Activated naive CD8-positive, alpha-beta T cell treated with anti-CD3 and anti-CD28 coated beads for 36 hours (primary cell): ENCODE results near the gene BTG2. TPM values are rescaled to one million over a fixed set of nuclear protein-coding genes. Genes with fewer than 3 reads are reported as not detected.

ENCODE experiments used
- DNase-seq: peaks from one replicate; pipeline ENCODE4 v3.0.0; 2021
- H3K27ac Mint-ChIP-seq: one replicate; pipeline ENCODE4 v1.8.0; 2022; ENCODE audit warnings: mild to moderate bottlenecking, moderate library complexity, mixed read lengths
- H3K27me3 Mint-ChIP-seq: one replicate; pipeline ENCODE4 v1.8.0; 2022; ENCODE audit warnings: mild to moderate bottlenecking, mixed read lengths
- H3K36me3 Mint-ChIP-seq: one replicate; pipeline ENCODE4 v1.8.0; 2021; ENCODE audit warnings: mild to moderate bottlenecking, mixed read lengths
- H3K4me1 Mint-ChIP-seq: one replicate; pipeline ENCODE4 v1.8.0; 2021; ENCODE audit warnings: mixed read lengths
- H3K4me3 Mint-ChIP-seq: one replicate; pipeline ENCODE4 v1.8.0; 2022; ENCODE audit warnings: mild to moderate bottlenecking, moderate library complexity, mixed read lengths
- H3K9me3 Mint-ChIP-seq: one replicate; pipeline ENCODE4 v1.8.0; 2022; ENCODE audit warnings: mixed read lengths
- total RNA-seq, 2 experiments: library from RNA; stranded (reverse); gene quantifications; one replicate each; pipeline ENCODE4 v1.2.3, GENCODE V29; 2021

Gene BTG2
- total RNA-seq, 2 experiments from 2014 or later, result 74.7 to 81.2 TPM

DNA sequence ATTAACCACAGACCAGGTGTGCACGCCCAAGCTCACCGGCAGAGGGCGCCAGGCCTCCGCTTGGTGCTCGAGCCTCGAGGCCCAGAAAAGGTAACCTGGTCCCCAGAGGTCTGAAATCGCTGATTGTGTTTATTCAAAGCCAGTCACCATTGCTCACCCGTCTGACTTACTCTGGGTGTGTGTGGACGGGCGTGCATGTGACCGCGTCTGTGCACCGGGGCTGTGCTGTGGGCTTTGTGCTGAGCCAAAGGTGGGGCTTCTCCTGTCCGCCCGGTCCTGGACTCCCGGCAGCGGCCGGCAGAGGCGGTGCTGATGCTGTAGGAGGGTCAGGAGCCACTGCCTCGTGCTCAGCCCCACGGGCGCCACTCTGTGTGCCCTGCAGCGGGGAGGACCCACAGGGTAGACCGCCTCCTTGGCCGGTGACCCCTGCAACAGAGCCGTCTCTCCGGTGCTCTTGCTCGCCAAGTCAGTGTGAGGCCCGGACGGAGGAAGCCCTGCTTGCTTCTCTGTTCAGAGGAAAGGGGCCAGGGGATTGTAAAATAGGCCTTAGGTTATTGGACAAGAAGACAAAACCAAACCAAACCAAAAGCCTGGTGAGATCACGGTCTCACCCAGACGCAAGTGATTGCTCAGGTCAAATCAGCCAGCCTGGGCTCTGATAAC, 32.0 kb upstream of the BTG2 start:
- no peaks in the 10 kb centered on the region for H3K27me3 Mint-ChIP-seq
- DNase-seq, result peak; percentile 90
- no peaks in the 10 kb centered on the region for H3K36me3 Mint-ChIP-seq
- peaks cover 53% of the 10 kb centered on the region for H3K4me1 Mint-ChIP-seq
- H3K4me3 Mint-ChIP-seq, result peak overlapping the region; percentile 79
- H3K9me3 Mint-ChIP-seq, result no peaks in the 10 kb centered on the region
- H3K27ac Mint-ChIP-seq, result peak overlapping the region; percentile 84

DNA sequence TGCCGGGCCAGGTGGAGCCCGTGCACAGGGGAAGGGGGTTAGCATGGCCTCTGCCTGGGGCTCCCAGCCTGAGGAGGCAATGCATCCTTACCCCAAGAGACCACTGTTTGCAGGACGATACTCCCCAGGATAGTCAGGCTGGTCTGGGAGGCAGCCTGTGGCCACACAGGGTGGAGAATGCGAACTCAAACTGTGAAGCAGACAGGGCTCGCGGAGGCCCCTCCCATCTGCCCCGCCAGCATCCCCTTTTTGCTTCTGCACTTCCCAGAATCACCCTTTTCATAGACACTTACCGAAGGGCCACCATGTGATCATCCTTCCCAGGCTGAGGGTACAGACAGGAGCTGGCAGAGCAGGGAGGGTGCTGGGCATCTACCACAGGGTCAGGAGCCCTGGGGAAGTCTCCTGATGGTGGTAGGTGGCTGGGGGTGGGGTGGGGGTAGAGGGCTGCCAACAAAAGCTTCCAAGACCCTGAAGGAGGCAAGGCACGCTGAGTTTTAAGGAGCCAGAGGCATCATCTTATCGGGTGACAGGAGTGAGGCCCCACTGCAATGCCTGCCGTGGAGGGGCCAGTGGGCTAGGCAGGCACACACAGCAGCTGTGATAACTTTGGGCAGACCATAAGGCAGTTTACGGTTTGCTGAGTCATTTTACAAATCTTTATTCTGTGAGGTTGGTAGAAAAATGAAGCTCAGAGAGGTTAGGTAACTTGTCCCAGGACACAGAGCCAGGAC, 31.3 kb upstream of the BTG2 start:
- Mint-ChIP-seq H3K9me3 (no peaks in the 10 kb centered on the region), H3K27ac (peak overlapping the region; percentile 84), H3K27me3 (no peaks in the 10 kb centered on the region), H3K36me3 (no peaks in the 10 kb centered on the region), H3K4me1 (peaks cover 60% of the 10 kb centered on the region), H3K4me3 (peak overlapping the region; percentile 79)
- no peak for DNase-seq

GRCh38 chr1:203274603-203275381, 30.5 kb upstream of the BTG2 start:
- peak overlapping the region; percentile 79 for H3K4me3 Mint-ChIP-seq
- H3K9me3 Mint-ChIP-seq, result no peaks in the 10 kb centered on the region
- H3K27ac Mint-ChIP-seq, result peak overlapping the region; percentile 84
- peaks cover 61% of the 10 kb centered on the region for H3K4me1 Mint-ChIP-seq
- no peak for DNase-seq
- H3K27me3 Mint-ChIP-seq, result no peaks in the 10 kb centered on the region
- no peaks in the 10 kb centered on the region for H3K36me3 Mint-ChIP-seq

DNA sequence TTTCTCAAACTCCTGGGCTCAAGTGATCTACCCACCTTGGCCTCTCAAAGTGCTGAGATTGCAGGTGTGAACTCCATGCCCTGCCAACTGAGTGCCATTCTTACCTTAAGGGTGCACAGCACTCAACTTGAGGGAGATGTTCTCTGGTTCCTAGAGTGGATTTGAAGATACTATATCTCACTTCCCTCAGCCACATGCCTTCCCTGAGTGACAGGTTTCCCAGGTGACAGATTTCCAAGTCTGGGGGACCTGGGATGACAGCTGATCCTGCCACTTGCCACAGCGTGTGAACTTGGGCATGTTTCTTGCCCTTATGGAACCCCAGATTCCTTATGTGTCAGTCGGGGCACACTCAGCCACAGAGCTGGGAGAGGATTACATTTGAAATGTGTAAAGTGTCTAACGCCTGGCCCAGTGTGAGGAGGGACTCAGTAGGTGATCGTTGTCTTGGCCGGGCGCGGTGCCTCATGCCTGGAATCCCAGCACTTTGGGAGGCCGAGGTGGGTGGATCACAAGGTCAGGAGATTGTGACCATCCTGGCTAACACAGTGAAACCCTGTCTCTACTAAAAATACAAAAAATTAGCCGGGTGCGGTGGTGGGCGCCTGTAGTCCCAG, 29.6 kb upstream of the BTG2 start:
- Mint-ChIP-seq H3K27ac (no peak overlapping the region), H3K4me1 (peaks cover 61% of the 10 kb centered on the region), H3K36me3 (no peaks in the 10 kb centered on the region), H3K9me3 (no peaks in the 10 kb centered on the region), H3K4me3 (no peak overlapping the region), H3K27me3 (no peaks in the 10 kb centered on the region)
- no peak for DNase-seq

GRCh38 chr1:203276408-203276807, 28.9 kb upstream of the BTG2 start:
- no peak for DNase-seq
- H3K27ac Mint-ChIP-seq, result peak overlapping the region; percentile 86
- H3K36me3 Mint-ChIP-seq, result no peaks in the 10 kb centered on the region
- no peaks in the 10 kb centered on the region for H3K27me3 Mint-ChIP-seq
- H3K4me3 Mint-ChIP-seq, result no peak overlapping the region
- peaks cover 58% of the 10 kb centered on the region for H3K4me1 Mint-ChIP-seq
- H3K9me3 Mint-ChIP-seq, result no peaks in the 10 kb centered on the region

DNA sequence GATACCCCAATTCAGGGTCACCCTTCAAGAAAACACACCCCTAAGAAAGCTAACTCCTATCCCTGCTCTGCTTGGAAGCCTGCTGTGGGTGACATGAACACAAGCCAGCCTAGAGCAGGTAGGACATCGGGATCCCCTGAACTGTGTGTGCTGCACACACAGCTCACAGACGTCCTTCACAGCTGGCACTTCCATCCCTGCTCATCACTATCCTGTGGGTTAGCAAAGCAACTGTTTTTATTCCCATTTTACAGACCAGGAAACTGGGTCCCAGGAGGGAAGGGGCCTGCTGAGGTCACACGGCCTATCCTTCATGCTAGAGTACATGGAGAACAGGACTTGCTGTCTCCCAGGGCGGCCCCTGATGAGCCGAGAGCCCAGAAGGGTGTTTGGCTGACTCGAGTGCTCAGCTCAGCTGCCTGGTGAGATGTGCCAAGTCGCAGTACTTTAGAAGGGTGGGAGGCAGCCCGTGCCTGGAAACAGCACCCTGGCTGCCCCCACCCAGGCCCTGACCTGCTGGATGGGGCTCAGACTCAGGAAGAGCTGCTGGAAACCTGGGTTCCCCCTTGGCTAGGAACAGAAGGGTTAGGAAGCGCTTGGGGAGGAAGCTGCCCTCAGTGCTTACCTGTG, 28.3 kb upstream of the BTG2 start:
- Mint-ChIP-seq H3K27ac (peak overlapping the region; percentile 86), H3K4me1 (peaks cover 60% of the 10 kb centered on the region), H3K9me3 (no peaks in the 10 kb centered on the region), H3K36me3 (no peaks in the 10 kb centered on the region), H3K27me3 (no peaks in the 10 kb centered on the region), H3K4me3 (peak overlapping the region; percentile 55)
- no peak for DNase-seq

DNA sequence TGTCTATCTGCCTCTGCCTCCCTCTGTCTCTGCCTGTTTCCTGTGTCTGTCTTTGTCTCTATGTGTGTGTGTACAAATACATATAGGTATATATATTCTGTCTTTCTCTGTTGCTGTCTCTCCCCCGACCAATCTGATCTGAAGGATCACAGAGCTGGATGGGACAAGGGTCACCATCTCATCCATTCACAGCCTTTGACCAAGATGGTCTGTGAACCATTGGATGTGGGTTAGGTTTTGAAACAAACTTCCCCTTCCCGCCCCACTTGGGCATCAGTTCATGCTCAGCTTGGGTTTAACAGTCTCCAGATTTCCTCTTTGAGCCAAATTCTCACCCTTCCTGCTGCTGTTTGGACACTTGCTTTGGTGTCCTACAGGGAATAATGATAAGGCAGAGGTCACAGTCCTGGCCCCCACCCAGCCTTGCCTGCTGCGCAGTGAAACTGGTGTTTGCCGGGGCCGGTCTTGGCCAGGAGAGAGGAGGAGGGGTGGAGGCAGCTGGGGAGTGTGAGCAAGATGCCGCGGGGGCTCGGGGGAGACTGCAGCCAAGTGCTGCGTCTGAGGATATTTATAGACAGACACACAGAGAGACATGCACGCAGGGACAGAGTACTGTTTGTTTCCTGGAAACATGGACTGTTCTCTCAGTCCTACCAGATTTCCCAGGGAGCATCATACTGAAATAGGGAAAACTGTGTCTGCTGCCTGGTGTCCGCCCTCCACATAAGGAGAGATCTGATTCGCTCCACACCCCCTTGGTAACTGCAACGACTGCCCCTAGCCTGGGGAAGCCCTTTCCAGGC, 27.0 kb upstream of the BTG2 start:
- no peak for DNase-seq

DNA sequence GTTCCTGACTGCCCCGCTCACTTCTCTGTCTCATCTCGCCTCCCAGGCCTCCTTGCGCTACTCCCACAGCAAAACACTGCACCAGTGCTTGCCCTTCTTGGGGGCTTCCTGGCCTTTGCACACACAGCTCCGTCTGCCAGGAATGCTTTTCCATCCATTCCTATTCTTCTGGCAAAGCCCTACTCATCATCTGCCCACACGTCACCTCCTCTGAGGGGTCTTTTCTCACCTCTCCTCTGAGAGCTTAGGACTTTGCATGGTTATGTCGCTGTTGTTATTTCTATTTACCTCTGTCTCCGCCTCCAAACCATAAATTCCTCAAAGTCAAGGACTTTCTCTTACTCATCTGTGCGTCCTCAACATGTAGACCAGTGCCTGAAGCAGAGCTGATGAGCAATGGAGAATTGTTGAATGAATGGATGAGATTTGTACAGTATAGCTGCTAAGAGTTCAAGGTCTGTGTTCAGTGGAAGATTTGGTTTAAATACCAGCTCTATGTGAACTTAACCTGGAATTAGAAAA, 26.4 kb upstream of the BTG2 start:
- Mint-ChIP-seq H3K36me3 (no peaks in the 10 kb centered on the region), H3K27ac (peak overlapping the region; percentile 86), H3K4me3 (no peak overlapping the region), H3K4me1 (peaks cover 64% of the 10 kb centered on the region), H3K9me3 (no peaks in the 10 kb centered on the region), H3K27me3 (no peaks in the 10 kb centered on the region)
- no peak for DNase-seq

More for the DNA sequence above, 27.0 kb upstream of the BTG2 start:
- peaks cover 70% of the 10 kb centered on the region for H3K4me1 Mint-ChIP-seq
- peak overlapping the region; percentile 86 for H3K27ac Mint-ChIP-seq
- peak overlapping the region; percentile 55 for H3K4me3 Mint-ChIP-seq
- H3K9me3 Mint-ChIP-seq, result no peaks in the 10 kb centered on the region
- H3K36me3 Mint-ChIP-seq, result no peaks in the 10 kb centered on the region
- H3K27me3 Mint-ChIP-seq, result no peaks in the 10 kb centered on the region

DNA sequence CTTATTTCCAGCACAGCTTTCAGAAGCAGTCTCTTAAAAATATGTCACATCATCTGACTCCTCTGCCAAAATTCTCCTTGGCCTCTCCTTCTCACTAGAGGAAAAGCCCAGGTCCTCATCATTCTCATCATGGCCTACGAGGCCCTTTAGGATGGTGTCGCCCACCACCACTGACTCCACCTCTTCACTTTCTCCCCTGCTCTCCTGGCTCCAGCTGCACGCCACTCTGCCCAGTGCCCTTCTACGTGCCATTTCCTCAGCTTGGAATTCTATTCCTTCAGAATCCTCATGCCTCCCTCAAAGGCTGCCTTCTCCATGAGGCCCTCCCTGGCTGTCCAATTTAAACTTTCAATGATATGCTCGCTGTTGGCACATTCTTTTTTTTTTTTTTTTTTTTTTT, 25.3 kb upstream of the BTG2 start:
- DNase-seq, result no peak
- no peak overlapping the region for H3K4me3 Mint-ChIP-seq
- no peaks in the 10 kb centered on the region for H3K9me3 Mint-ChIP-seq
- H3K4me1 Mint-ChIP-seq, result peaks cover 57% of the 10 kb centered on the region
- H3K27me3 Mint-ChIP-seq, result no peaks in the 10 kb centered on the region
- H3K36me3 Mint-ChIP-seq, result no peaks in the 10 kb centered on the region
- H3K27ac Mint-ChIP-seq, result no peak overlapping the region

GRCh38 chr1:203281033-203281432, 24.3 kb upstream of the BTG2 start:
- no peaks in the 10 kb centered on the region for H3K27me3 Mint-ChIP-seq
- no peaks in the 10 kb centered on the region for H3K36me3 Mint-ChIP-seq
- peaks cover 51% of the 10 kb centered on the region for H3K4me1 Mint-ChIP-seq
- no peak overlapping the region for H3K4me3 Mint-ChIP-seq
- no peak overlapping the region for H3K27ac Mint-ChIP-seq
- H3K9me3 Mint-ChIP-seq, result no peaks in the 10 kb centered on the region
- no peak for DNase-seq

- Mint-ChIP-seq H3K9me3 (no peaks in the 10 kb centered on the region), H3K27me3 (no peaks in the 10 kb centered on the region), H3K36me3 (no peaks in the 10 kb centered on the region), H3K4me3 (no peak overlapping the region), H3K4me1 (peaks cover 52% of the 10 kb centered on the region), H3K27ac (peak overlapping the region; percentile 57)
- DNase-seq, result no peak
Observed at GRCh38 chr1:203281851-203282661, 23.3 kb upstream of the BTG2 start.

- no peak overlapping the region for H3K27ac Mint-ChIP-seq
- H3K4me3 Mint-ChIP-seq, result no peak overlapping the region
- H3K9me3 Mint-ChIP-seq, result no peaks in the 10 kb centered on the region
- H3K36me3 Mint-ChIP-seq, result peaks cover 2% of the 10 kb centered on the region
- no peaks in the 10 kb centered on the region for H3K27me3 Mint-ChIP-seq
- DNase-seq, result no peak
- H3K4me1 Mint-ChIP-seq, result peaks cover 52% of the 10 kb centered on the region
Observed at GRCh38 chr1:203282720-203283542, 22.4 kb upstream of the BTG2 start.
